ENCODE measurements around the gene DOHH.
"Not testable (repeated sequence)": the region's sequence is repeated elsewhere in the genome, so short reads cannot be mapped to it uniquely, and the experiment has no call there.

Gene DOHH

DNA sequence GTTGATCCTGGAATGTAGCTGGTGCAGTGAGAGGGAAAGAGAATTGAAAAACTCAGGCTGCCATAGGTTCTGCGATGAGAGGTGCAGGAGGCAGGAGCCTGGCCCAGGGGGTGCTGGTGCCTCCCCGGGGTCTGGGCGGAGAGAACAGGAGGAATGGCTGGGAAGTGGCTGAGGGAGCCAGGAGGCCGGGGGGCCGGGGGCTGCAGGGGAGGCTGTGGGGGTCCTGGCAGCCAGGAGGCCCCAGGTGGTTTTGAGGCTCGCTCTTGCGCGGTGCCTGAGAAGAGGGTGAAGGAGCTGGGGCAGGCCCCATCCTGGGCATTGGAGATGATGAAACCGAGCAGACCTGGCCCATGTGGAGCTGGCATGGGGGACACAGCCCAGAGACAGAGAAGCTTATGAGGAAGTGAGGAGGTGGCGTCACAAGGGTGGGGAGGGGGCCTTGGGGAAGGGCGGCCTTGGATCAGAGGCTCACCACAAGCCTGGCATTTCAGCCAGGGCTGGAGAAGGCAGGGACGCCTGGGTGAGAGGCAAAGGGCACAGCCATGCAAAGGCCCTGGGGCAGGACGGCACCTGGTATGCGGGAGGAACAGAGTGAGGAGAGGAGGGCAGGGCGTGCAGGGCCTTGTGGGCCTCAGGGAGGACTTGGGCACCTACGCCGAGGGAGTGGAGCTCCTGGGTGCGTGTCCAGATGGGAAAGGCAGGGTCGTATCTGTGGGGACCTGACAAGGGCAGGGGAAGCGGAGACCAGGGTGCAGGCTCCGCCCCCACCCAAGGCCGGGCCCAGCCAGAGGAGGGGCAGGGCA is 37.2 kb upstream of the DOHH start:
- peaks cover 3% of the 10 kb centered on the region for H3K9me3 Mint-ChIP-seq
- H3K27me3 Mint-ChIP-seq, result no peaks in the 10 kb centered on the region
- no peak overlapping the region for H3K27ac Mint-ChIP-seq
- H3K4me3 Mint-ChIP-seq, result no peak overlapping the region
- H3K36me3 Mint-ChIP-seq (ENCODE audit: low read depth), result peaks cover 32% of the 10 kb centered on the region
- no peaks in the 10 kb centered on the region for H3K4me1 Mint-ChIP-seq (ENCODE audit: low read depth)

DNA sequence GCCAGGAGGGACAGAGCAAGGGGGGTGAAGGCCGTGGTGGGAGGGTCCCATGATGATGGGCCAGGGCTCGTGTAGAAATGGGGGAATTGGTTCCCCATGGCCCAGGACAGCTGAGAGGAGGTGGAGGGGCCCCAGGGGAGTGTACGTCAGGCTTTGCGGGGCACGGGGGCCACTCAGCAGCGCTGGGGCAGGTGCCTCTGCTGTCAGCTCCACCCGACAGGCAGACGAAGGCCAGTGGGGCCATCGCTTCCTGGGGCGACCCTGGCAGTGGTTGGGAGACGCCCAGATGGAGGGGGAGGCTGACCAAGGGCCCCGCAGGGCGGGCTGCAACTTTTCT is 36.6 kb upstream of the DOHH start:
- Mint-ChIP-seq H3K27ac (no peak overlapping the region), H3K36me3 (ENCODE audit: low read depth) (peaks cover 32% of the 10 kb centered on the region), H3K4me1 (ENCODE audit: low read depth) (no peaks in the 10 kb centered on the region), H3K27me3 (no peaks in the 10 kb centered on the region), H3K9me3 (peaks cover 3% of the 10 kb centered on the region), H3K4me3 (no peak overlapping the region)

DNA sequence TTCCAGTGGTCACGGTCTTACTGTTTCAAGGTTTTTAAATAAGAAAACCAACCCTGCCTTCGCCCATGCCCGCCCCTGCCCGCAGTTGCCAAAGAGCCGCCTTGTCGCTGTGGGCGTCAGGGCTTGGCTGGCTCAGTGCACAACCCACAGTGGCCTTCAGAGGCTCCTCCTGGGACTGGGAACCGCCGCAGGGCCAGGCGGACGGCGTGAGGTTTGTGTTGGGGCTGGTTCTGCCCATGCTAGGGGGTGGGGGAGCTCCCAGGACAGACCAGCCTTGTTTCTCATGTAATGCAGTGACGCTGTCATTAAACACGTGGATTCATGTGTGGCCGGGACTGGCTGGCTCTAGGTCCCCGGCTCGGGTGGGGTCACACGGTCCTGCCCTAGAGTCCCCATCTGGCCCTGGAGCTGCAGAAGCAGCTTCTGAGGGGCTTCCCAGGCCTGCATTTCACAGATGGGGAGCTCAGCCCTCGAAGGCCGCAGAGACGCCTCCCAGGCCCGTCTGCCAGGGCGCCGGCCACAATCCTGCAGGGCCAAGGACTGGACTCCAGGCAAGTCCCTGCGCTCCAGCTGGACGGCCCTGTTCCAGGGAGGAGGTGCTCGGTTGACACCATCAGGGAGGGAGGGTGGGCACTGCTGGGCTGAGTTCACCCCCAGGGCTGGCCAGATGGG is 36.1 kb upstream of the DOHH start:
- peaks cover 3% of the 10 kb centered on the region for H3K9me3 Mint-ChIP-seq
- no peak overlapping the region for H3K27ac Mint-ChIP-seq
- peaks cover 32% of the 10 kb centered on the region for H3K36me3 Mint-ChIP-seq (ENCODE audit: low read depth)
- no peaks in the 10 kb centered on the region for H3K4me1 Mint-ChIP-seq (ENCODE audit: low read depth)
- no peaks in the 10 kb centered on the region for H3K27me3 Mint-ChIP-seq
- no peak overlapping the region for H3K4me3 Mint-ChIP-seq

DNA sequence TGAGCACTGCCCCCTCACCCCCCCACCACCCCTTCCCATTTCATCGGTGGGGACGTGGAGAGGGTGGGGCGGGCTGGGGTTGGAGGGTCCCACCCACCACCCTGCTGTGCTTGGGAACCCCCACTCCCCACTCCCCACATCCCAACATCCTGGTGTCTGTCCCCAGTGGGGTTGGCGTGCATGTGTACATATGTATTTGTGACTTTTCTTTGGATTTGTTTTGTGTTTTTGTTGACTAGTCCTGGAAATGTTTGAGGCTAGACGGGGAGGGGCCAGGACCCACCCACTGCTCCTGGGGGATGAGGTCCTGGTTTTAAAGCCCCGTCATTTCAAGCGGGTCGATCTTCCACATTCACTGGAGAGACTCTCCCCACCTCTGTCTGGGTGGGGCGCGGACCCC is 35.5 kb upstream of the DOHH start:
- no peak overlapping the region for H3K27ac Mint-ChIP-seq
- peaks cover 32% of the 10 kb centered on the region for H3K36me3 Mint-ChIP-seq (ENCODE audit: low read depth)
- no peaks in the 10 kb centered on the region for H3K27me3 Mint-ChIP-seq
- no peak overlapping the region for H3K4me3 Mint-ChIP-seq
- peaks cover 3% of the 10 kb centered on the region for H3K9me3 Mint-ChIP-seq
- H3K4me1 Mint-ChIP-seq (ENCODE audit: low read depth), result no peaks in the 10 kb centered on the region

DNA sequence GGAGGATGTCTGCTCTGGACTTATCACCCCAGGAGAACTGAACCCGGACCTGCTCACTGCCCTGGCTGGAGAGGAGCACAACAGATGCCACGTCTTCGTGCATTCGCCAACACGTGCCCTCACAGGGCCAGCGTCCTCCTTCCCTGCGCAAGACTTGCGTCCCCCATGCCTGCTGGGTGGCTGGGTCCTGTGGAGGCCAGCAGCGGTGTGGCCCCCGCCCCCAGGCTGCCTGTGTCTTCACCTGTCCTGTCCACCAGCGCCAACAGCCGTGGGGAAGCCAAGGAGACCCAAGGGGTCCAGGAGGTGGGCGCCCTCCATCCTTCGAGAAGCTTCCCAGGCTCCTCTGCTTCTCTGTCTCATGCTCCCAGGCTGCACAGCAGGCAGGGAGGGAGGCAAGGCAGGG is 35.1 kb upstream of the DOHH start:
- no peaks in the 10 kb centered on the region for H3K4me1 Mint-ChIP-seq (ENCODE audit: low read depth)
- H3K36me3 Mint-ChIP-seq (ENCODE audit: low read depth), result peaks cover 32% of the 10 kb centered on the region

DNA sequence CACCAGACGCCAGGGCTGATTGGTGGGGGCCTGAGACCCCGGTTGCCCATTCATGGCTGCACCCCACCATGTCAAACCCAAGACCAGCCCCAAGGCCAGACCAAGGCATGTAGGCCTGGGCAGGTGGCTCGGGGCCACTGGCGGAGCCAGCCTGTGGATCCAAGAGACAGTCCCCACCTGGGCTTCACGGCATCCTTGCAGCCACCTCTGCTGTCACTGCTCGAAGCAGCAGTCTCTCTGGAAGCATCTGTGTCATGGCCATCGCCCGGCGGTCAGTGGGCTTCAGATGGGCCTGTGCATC is 34.7 kb upstream of the DOHH start:
- H3K4me3 Mint-ChIP-seq, result no peak overlapping the region
- H3K27ac Mint-ChIP-seq, result no peak overlapping the region
- H3K36me3 Mint-ChIP-seq (ENCODE audit: low read depth), result peaks cover 32% of the 10 kb centered on the region
- H3K4me1 Mint-ChIP-seq (ENCODE audit: low read depth), result no peaks in the 10 kb centered on the region
- H3K27me3 Mint-ChIP-seq, result no peaks in the 10 kb centered on the region
- H3K9me3 Mint-ChIP-seq, result peaks cover 3% of the 10 kb centered on the region

More for the DNA sequence above, 35.1 kb upstream of the DOHH start:
- Mint-ChIP-seq H3K9me3 (peaks cover 3% of the 10 kb centered on the region), H3K4me3 (no peak overlapping the region), H3K27ac (no peak overlapping the region), H3K27me3 (no peaks in the 10 kb centered on the region)

DNA sequence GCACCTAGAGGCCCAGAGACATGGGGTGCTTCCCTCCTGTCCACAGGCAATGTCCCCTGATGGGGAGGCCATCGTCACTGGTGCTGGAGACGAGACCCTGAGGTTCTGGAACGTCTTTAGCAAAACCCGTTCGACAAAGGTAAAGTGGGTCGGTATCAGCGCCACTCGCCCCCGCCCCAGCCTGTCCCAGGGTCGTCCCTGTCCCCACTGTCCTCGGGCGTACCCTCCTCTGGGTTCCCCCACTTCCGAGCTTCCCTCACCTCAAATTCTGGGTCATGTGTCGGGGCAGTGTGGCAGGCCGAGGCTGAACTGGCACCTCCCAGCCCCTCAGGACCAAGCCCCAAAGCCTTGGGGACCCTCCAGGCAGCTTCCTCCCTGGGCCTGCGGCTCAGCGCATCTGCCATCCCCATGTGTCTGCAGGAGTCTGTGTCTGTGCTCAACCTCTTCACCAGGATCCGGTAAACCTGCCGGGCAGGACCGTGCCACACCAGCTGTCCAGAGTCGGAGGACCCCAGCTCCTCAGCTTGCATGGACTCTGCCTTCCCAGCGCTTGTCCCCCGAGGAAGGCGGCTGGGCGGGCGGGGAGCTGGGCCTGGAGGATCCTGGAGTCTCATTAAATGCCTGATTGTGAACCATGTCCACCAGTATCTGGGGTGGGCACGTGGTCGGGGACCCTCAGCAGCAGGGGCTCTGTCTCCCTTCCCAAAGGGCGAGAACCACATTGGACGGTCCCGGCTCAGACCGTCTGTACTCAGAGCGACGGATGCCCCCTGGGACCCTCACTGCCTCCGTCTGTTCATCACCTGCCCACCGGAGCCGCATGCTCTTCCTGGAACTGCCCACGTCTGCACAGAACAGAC is 34.1 kb upstream of the DOHH start:
- peaks cover 26% of the 10 kb centered on the region for H3K36me3 Mint-ChIP-seq (ENCODE audit: low read depth)
- no peak overlapping the region for H3K4me3 Mint-ChIP-seq
- no peaks in the 10 kb centered on the region for H3K27me3 Mint-ChIP-seq
- peaks cover 1% of the 10 kb centered on the region for H3K9me3 Mint-ChIP-seq
- H3K27ac Mint-ChIP-seq, result no peak overlapping the region
- no peaks in the 10 kb centered on the region for H3K4me1 Mint-ChIP-seq (ENCODE audit: low read depth)

DNA sequence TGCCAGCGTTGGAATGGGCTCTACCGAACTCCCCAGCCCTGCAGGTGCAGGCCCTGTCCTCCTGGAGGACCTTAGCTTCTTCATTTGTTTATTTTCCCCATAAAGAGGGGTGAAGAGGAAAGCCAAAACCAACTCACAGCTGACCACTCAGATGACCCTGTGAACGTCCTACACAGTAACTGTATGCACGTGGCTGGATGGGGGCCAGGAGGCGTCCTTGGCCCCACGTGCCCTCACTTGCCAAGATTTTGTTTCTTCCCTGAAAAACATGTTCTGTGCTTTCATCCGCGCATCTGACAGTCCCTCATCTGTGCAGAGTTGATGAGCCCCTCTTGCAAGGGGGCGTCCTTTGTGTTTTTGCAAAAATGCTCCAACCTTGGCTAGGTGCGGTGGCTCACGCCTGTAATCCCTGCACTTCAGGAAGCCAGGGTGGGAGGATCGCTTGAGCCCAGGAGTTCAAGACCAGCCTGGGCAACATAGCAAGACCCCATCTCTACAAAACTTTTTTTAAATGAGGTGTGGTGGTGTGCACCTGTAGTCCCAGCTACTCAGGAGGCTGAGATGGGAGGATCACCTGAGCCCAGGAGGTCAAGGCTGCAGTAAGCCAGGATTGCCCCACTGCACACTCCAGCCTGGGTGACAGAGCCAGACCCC is 33.2 kb upstream of the DOHH start:
- Mint-ChIP-seq H3K4me1 (ENCODE audit: low read depth) (no peaks in the 10 kb centered on the region), H3K4me3 (no peak overlapping the region), H3K9me3 (no peaks in the 10 kb centered on the region), H3K27ac (no peak overlapping the region), H3K36me3 (ENCODE audit: low read depth) (peaks cover 23% of the 10 kb centered on the region), H3K27me3 (no peaks in the 10 kb centered on the region)

DNA sequence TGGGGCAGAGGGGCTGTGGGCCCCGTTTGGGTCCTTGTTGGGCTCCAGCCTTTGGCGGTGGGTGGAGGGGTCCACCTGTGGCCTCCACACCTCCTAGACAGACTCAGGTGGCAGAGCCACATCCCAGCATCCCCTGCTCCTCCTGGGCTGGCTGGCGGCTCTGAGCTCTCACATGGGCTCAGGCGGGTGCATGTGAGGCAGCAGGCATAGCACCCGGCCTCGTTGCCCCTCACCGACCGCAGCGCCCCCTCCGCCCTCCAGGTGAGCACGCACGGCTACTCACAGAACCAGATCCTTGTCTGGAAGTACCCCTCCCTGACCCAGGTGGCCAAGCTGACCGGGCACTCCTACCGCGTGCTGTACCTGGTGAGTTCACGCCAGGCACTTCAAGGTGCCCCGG is 32.6 kb upstream of the DOHH start:
- Mint-ChIP-seq H3K9me3 (no peaks in the 10 kb centered on the region), H3K27ac (no peak overlapping the region), H3K4me3 (no peak overlapping the region), H3K36me3 (ENCODE audit: low read depth) (peaks cover 19% of the 10 kb centered on the region), H3K4me1 (ENCODE audit: low read depth) (no peaks in the 10 kb centered on the region), H3K27me3 (no peaks in the 10 kb centered on the region)

DNA sequence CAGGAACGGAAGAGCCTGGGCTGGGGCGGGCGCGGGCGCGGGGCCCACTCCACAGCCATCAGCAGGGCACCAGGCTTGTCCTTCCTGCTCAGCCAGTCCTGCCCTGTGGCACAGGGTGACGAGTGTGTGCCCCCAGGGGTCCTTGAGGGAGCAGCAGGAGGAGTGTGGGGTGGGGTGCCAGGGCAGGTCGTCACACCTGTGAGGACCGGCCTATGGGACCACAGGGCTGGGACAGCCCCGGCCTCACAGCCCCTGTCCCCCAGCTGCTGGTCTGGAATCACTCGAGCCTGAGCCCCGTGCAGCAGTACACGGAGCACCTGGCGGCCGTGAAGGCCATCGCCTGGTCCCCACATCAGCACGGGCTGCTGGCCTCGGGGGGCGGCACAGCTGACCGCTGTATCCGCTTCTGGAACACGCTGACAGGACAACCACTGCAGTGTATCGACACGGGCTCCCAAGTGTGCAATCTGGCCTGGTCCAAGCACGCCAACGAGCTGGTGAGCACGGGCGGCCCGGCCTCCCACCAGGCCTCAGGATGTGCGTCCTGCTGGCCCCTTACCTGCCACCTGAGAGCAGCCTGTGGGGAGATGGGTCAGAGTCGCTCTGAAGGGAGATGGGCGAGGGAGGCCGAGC is 31.8 kb upstream of the DOHH start:
- H3K27me3 Mint-ChIP-seq, result no peaks in the 10 kb centered on the region
- no peak overlapping the region for H3K27ac Mint-ChIP-seq
- H3K4me3 Mint-ChIP-seq, result no peak overlapping the region
- H3K36me3 Mint-ChIP-seq (ENCODE audit: low read depth), result peaks cover 19% of the 10 kb centered on the region
- no peaks in the 10 kb centered on the region for H3K4me1 Mint-ChIP-seq (ENCODE audit: low read depth)
- H3K9me3 Mint-ChIP-seq, result no peaks in the 10 kb centered on the region

DNA sequence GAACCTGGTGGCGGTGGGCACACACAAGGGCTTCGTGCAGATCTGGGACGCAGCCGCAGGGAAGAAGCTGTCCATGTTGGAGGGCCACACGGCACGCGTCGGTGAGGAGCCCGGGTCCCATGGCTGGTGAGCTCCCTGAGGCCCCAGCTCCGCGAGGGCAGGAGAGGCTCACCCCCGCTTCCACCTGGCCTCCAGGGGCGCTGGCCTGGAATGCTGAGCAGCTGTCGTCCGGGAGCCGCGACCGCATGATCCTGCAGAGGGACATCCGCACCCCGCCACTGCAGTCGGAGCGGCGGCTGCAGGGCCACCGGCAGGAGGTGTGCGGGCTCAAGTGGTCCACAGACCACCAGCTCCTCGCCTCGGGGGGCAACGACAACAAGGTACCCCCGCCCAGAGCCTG is 31.2 kb upstream of the DOHH start:
- peaks cover 19% of the 10 kb centered on the region for H3K36me3 Mint-ChIP-seq (ENCODE audit: low read depth)
- H3K27me3 Mint-ChIP-seq, result no peaks in the 10 kb centered on the region
- no peaks in the 10 kb centered on the region for H3K9me3 Mint-ChIP-seq
- H3K4me1 Mint-ChIP-seq (ENCODE audit: low read depth), result no peaks in the 10 kb centered on the region
- no peak overlapping the region for H3K27ac Mint-ChIP-seq
- no peak overlapping the region for H3K4me3 Mint-ChIP-seq

DNA sequence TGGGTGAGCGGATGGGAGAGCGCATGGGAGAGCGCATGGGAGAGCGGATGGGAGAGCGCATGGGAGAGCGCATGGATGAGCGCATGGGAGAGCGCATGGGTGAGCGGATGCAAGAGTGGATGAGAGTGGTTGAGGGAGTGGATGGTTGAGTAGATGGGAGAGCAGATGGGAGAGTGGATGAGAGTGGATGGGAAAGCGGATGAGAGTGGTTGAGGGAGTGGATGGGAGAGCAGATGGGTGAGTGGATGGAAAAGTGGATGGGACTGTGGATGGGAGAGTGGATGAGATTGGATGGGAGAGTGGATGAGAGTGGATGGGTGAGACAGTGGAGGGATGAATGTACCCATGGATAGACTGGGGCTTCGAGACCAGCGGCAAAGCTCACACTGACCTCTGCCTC is 29.9 kb upstream of the DOHH start:
- H3K4me1 Mint-ChIP-seq (ENCODE audit: low read depth), result no peaks in the 10 kb centered on the region
- H3K27me3 Mint-ChIP-seq, result no peaks in the 10 kb centered on the region
- no peaks in the 10 kb centered on the region for H3K9me3 Mint-ChIP-seq
- no peak overlapping the region for H3K4me3 Mint-ChIP-seq
- no peak overlapping the region for H3K27ac Mint-ChIP-seq
- peaks cover 15% of the 10 kb centered on the region for H3K36me3 Mint-ChIP-seq (ENCODE audit: low read depth)

DNA sequence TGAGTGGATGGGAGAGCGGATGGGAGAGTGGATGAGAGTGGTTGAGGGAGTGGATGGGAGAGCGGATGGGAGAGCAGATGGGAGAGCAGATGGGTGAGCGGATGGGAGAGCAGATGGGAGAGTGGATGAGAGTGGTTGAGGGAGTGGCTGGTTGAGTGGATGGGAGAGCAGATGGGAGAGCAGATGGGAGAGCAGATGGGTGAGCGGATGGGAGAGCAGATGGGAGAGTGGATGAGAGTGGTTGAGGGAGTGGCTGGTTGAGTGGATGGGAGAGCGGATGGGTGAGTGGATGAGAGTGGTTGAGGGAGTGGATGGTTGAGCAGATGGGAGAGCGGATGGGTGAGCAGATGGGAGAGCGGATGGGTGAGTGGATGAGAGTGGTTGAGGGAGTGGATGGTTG is 28.8 kb upstream of the DOHH start:
- H3K4me3 Mint-ChIP-seq; H3K36me3 Mint-ChIP-seq (ENCODE audit: low read depth); H3K4me1 Mint-ChIP-seq (ENCODE audit: low read depth); H3K27ac Mint-ChIP-seq; H3K27me3 Mint-ChIP-seq; H3K9me3 Mint-ChIP-seq: not testable (repeated sequence)

DNA sequence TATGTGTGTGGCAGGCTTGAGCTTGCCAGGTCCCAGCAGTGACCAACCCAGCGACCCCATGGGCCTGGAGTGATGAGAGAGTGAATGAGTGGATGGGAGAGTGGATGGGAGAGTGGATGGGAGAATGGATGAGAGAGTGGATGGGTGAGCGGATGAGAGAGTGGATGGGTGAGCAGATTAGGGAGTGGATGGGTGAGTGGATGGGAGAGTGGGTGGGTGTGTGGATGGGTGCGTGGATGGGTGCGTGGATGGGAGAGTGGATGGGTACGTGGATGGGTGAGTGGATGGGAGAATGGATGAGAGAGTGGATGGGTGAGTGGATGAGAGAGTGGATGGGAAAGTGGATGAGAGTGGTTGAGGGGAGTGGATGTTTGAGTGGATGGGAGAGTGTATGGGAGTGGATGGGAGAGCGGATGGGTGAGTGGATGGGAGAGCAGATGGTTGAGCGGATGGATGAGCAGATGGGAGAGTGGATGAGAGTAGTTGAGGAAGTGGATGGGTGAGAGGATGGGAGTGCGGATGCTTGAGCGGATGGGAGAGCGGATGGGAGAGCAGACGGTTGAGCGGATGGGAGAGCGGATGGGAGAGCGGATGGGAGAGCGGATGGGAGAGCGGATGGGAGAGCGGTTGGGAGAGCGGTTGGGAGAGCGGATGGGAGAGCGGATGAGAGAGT is 28.2 kb upstream of the DOHH start:
- no peaks in the 10 kb centered on the region for H3K4me1 Mint-ChIP-seq (ENCODE audit: low read depth)
- H3K4me3 Mint-ChIP-seq, result no peak overlapping the region
- no peak overlapping the region for H3K27ac Mint-ChIP-seq
- no peaks in the 10 kb centered on the region for H3K9me3 Mint-ChIP-seq
- H3K27me3 Mint-ChIP-seq, result no peaks in the 10 kb centered on the region
- peaks cover 4% of the 10 kb centered on the region for H3K36me3 Mint-ChIP-seq (ENCODE audit: low read depth)
